Cardiac fibroblast (primary cell): ENCODE data around the gene HSPH1.
A peak's percentile ranks its signal among the peaks of the same experiment; 100 is the strongest.

Experiments used
- DNase-seq, 2 donors: peaks; one replicate each; pipeline versions ENCODE4 v3.0.0 to v3.0.0-alpha.2; 2010; ENCODE audit warnings: low read depth in 2 of 2
- H3K4me3 ChIP-seq, 2 donors: replicated peaks in 1 of 2; 1 replicate in 1 of 2; 2 replicates in 1 of 2; pipeline ENCODE4 v1.5.1; 2011; ENCODE audit warnings: low read depth in 2 of 2, low read length in 2 of 2, mild to moderate bottlenecking in 2 of 2, moderate library complexity in 1 of 2
- CTCF ChIP-seq: IDR thresholded peaks from one replicate; pipeline ENCODE4 v1.5.1; 2011; ENCODE audit warnings: low read depth, mild to moderate bottlenecking, low read length, inconsistent platforms

HSPH1 gene

GRCh38 chr13:31114641-31115040, 47.1 kb downstream of the HSPH1 start:
- H3K4me3 ChIP-seq = no peak overlapping the region
- no peak for TF ChIP-seq CTCF
- DNase-seq = no peak

- H3K4me3 ChIP-seq = no peak overlapping the region
- DNase-seq = peak; percentile 23 to 52
- no peak for TF ChIP-seq CTCF
Measured at GRCh38 chr13:31111136-31111535, 50.6 kb downstream of the HSPH1 start.

GRCh38 chr13:31110617-31111016, 51.1 kb downstream of the HSPH1 start:
- no peak for DNase-seq
- no peak overlapping the region for H3K4me3 ChIP-seq
- no peak for TF ChIP-seq CTCF

GRCh38 chr13:31110169-31110568, 51.5 kb downstream of the HSPH1 start:
- TF ChIP-seq CTCF = no peak
- H3K4me3 ChIP-seq = no peak overlapping the region
- DNase-seq = no peak

- DNase-seq = no peak
- no peak overlapping the region for H3K4me3 ChIP-seq
- TF ChIP-seq CTCF = no peak
Measured at GRCh38 chr13:31107109-31107508, 54.6 kb downstream of the HSPH1 start.

- no peak overlapping the region for H3K4me3 ChIP-seq
- no peak for DNase-seq
- no peak for TF ChIP-seq CTCF
Measured at GRCh38 chr13:31105856-31106255, 55.8 kb downstream of the HSPH1 start.

- no peak overlapping the region for H3K4me3 ChIP-seq
- peak in 1 of 2 donors; percentile 41 for DNase-seq
- TF ChIP-seq CTCF = no peak
Measured at GRCh38 chr13:31105020-31105795, 56.5 kb downstream of the HSPH1 start.
